ENCODE measurements around the gene AVP.

Gene AVP

DNA sequence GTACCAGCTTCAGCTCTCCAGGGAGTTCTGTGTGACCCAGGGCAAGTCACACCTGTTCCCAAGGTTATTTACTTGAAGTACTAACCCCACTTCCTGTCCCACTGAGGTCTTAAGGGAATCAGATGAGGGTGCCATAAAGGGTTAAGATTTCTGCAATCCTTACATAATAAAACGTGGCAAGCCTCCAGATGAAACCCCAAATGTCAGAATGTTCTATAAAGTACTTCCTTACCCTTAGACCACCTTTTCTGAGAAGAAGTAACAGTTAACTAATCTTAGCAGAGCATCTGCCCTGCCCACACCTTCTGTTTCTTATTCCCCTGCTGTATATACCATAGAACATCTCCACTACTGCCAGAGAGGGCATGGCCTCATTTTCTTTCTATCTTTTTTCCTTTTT is 6.0 kb upstream of the AVP start:
- TF ChIP-seq, protein P1, sequence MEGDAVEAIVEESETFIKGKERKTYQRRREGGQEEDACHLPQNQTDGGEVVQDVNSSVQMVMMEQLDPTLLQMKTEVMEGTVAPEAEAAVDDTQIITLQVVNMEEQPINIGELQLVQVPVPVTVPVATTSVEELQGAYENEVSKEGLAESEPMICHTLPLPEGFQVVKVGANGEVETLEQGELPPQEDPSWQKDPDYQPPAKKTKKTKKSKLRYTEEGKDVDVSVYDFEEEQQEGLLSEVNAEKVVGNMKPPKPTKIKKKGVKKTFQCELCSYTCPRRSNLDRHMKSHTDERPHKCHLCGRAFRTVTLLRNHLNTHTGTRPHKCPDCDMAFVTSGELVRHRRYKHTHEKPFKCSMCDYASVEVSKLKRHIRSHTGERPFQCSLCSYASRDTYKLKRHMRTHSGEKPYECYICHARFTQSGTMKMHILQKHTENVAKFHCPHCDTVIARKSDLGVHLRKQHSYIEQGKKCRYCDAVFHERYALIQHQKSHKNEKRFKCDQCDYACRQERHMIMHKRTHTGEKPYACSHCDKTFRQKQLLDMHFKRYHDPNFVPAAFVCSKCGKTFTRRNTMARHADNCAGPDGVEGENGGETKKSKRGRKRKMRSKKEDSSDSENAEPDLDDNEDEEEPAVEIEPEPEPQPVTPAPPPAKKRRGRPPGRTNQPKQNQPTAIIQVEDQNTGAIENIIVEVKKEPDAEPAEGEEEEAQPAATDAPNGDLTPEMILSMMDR (IDR thresholded peaks at IDR 0.05; ENCODE audit: low read depth, low read length, missing control alignments) = no peak
- no peak for DNase-seq (ENCODE audit: extremely low read depth, low read depth)
- H3K4me3 ChIP-seq (replicated peaks; ENCODE audit: low read depth, low read length) = no peak overlapping the region

DNA sequence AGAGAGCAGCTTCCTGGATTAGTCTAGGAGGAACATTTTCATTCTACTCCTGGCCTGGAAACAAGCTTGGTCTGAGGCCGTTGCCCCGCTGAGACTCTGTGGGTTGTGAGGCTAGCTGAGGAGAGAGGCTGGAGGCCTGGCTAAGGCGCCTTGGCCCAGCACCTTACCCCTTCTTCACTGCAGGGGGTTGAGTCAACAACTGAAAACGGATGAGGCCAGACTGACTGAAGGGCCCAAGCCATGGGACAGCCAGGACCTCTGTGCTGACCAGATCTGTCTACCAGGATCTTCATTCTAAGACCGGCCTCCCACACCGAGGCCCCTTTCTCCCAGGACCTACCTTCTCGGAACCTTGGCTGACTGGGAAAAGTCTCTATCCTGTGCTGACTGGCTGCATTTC is 3.5 kb upstream of the AVP start:
- no peak for DNase-seq (ENCODE audit: extremely low read depth, low read depth)
- TF ChIP-seq, protein P1 (IDR thresholded peaks at IDR 0.05; ENCODE audit: low read depth, low read length, missing control alignments) = no peak

DNA sequence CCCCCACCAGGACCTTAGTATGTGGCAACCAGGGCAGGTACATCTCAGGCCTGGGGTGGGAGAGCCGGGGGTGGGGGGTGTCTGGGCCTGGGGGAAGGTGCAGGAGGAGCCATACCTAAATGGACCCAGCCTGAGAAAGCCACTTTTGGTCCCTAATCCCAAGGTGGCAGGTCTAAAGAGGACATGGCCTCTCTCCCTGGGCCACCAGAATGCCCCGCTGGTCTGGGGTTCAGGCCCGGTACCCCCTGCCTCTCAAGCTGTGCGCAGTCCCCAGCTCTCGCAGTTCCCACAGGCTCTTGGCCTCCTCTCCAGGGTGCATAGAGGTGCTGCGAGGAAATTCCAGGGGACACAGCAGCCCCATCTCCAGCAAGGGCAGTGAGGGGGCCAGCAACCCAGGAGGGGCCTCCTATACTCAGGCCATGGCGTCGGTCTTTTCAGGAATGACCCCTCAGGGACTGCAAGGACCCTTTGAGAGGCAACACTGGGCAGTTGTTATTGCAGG is 1.1 kb upstream of the AVP start:
- TF ChIP-seq, protein P1 (IDR thresholded peaks at IDR 0.05; ENCODE audit: low read depth, low read length, missing control alignments) = no peak
- no peak overlapping the region for H3K4me3 ChIP-seq (replicated peaks; ENCODE audit: low read depth, low read length)
- no peak for DNase-seq (ENCODE audit: extremely low read depth, low read depth)

More for the DNA sequence above, 3.5 kb upstream of the AVP start:
- H3K4me3 ChIP-seq (replicated peaks; ENCODE audit: low read depth, low read length) = no peak overlapping the region

DNA sequence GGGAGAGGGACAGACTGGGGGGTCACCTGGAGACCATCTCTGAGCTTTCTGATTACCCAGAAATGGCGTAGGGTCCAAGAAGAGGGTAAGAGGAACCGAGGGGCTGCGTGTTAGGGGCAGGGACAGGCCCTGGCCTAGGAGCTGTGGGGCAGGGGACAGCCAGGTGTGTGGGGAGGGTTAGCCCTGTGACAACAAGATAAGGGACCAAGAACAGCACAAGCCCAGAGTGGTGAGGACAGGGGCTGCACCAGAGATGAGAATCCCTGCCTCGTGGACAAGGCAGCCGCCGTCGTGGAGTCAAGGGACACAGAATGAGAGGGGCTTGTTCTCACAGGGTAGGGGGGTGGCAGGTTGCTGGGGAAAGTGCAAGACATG is 449 bp upstream of the AVP start:
- TF ChIP-seq, protein P1 (IDR thresholded peaks at IDR 0.05; ENCODE audit: low read depth, low read length, missing control alignments) = no peak
- no peak overlapping the region for H3K4me3 ChIP-seq (replicated peaks; ENCODE audit: low read depth, low read length)
- no peak for DNase-seq (ENCODE audit: extremely low read depth, low read depth)

DNA sequence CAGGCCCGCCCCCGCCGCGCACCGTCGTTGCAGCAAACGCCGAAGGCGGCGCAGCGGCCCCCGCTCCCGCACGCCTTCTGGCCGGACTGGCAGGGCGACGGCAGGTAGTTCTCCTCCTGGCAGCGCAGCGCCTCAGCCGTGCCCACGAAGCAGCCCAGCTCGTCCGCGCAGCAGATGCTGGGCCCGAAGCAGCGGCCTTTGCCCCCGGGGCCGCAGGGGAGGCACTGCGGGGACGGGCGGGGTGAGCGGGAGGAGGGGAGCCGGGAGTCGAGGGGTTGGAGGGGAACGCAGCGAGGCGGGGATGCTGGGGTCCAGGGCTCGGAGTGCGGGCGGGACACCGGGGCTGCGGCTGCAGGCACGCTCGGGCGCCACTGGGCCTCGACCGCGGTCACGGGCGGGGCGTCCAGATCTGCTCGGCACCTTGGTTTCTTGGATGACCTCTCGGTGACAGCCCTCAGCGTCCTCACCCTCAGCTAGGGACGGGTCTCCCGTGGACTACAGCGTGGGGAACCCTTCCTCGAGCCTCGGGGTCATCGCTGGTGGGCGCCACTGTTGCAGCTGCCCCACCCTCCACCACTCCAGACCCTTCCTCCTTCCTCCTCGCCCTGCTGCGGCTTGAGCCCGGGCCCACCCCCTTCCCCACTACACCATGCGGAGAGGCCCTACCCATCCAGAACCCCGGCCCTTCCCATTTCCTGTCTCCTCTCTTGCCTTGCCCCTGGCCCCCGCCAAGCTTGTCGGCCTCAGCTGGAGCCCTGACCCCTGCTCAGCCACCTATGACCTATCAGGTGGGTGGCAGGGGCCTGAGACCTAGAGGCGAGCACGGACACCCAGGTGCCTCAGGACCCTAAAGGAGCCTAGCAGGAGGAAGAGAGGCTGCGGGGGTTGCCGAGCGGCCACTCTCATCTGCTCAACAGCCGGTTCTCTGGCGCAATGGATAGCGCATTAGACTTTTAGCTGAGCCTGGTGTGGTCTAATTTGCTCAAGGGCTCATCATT is 1.3 kb downstream of the AVP start:
- H3K4me3 ChIP-seq (replicated peaks; ENCODE audit: low read depth, low read length) = no peak overlapping the region
- TF ChIP-seq, protein P1 (IDR thresholded peaks at IDR 0.05; ENCODE audit: low read depth, low read length, missing control alignments) = no peak
- DNase-seq (ENCODE audit: extremely low read depth, low read depth) = no peak

DNA sequence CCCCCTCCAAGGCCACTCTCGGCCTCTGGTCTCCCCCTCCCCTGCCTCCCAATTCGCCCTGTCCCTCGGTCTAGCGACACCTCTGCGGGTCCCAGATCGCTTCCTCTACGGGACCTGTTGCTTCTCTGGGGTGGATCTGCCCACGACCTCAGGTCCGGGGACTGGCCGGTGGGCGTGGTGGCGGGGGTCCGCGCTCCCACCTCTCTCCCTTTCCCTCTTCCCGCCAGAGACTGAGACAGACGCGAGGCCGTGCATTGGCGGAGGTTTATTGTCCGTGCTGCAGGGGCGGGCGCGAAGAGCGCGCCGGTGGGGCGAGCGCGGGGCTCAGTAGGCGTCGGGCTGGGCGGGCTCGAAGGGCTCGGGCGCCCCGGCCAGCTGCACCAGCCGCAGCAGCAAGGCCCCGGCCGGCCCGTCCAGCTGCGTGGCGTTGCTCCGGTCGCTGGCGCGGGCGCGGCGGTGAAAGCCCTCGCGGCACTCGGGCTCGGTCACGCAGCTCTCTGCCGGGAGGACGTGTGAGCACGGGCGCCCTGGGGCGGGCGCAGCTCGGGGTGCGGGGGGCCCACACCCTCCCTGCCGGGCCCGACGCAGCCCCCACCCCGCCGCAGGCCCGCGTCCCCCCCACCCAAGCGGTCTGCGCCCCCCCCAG is 2.1 kb downstream of the AVP start:
- DNase-seq (ENCODE audit: extremely low read depth, low read depth) = no peak
- H3K4me3 ChIP-seq (replicated peaks; ENCODE audit: low read depth, low read length) = no peak overlapping the region
- TF ChIP-seq, protein P1 (IDR thresholded peaks at IDR 0.05; ENCODE audit: low read depth, low read length, missing control alignments) = no peak

All from HFF-Myc (cell line).